CD4-positive, CD25-positive, alpha-beta regulatory T cell (primary cell): ENCODE results near the gene THSD7B. TPM values are rescaled to one million over a fixed set of nuclear protein-coding genes. Genes with fewer than 3 reads are reported as not detected.

Source experiments
- ATAC-seq, 2 donors: fragments of 150-1000 bp; cut with Tn5 transposase; one replicate each; pipeline ENCODE4 v1.10.0; 2021; ENCODE audit warnings: low read depth in 2 of 2, moderate number of reproducible peaks in 2 of 2, moderate library complexity in 1 of 2
- DNase-seq, 3 donors: peaks; one replicate each; pipeline versions ENCODE4 v3.0.0 to v3.0.0-alpha.2; 2012 to 2022; ENCODE audit warnings: mixed read lengths in 1 of 3
- H3K27ac ChIP-seq: one replicate; pipeline ENCODE4 v1.7.0; 2013; ENCODE audit warnings: mild to moderate bottlenecking, low read length; ENCODE audit not compliant: insufficient read depth, poor library complexity, severe bottlenecking
- H3K27me3 ChIP-seq: one replicate; pipeline ENCODE4 v1.7.0; 2013; ENCODE audit warnings: low read length; ENCODE audit not compliant: control insufficient read depth, insufficient read depth
- H3K36me3 ChIP-seq: one replicate; pipeline ENCODE4 v1.7.0; 2013; ENCODE audit warnings: mild to moderate bottlenecking, low read length, moderate library complexity; ENCODE audit not compliant: control insufficient read depth, insufficient read depth
- H3K4me1 ChIP-seq: 2 replicates; pipeline ENCODE4 v1.7.0; 2013; ENCODE audit warnings: mild to moderate bottlenecking, low read length; ENCODE audit not compliant: insufficient read depth, control insufficient read depth, poor library complexity, severe bottlenecking
- H3K4me3 ChIP-seq: one replicate; pipeline ENCODE4 v1.7.0; 2013; ENCODE audit warnings: low read depth, mild to moderate bottlenecking, low read length, moderate library complexity
- H3K9me3 ChIP-seq, 2 experiments: 1 replicate in 1 of 2; 2 replicates in 1 of 2; pipeline ENCODE4 v1.7.0; 2013; ENCODE audit warnings: low read length in 2 of 2, mild to moderate bottlenecking in 1 of 2, moderate library complexity in 1 of 2; ENCODE audit not compliant: control insufficient read depth in 2 of 2
- H3K27ac Mint-ChIP-seq, 3 donors: one replicate each; pipeline ENCODE4 v1.8.0; 2020 to 2022; ENCODE audit warnings: mild to moderate bottlenecking in 3 of 3, mixed read lengths in 3 of 3, moderate library complexity in 2 of 3
- H3K27me3 Mint-ChIP-seq: one replicate; pipeline ENCODE4 v1.8.0; 2022; ENCODE audit warnings: mild to moderate bottlenecking, mixed read lengths
- H3K36me3 Mint-ChIP-seq: one replicate; pipeline ENCODE4 v1.8.0; 2020; ENCODE audit warnings: mixed read lengths
- H3K4me1 Mint-ChIP-seq, 4 donors: one replicate each; pipeline ENCODE4 v1.8.0; 2020 to 2022; ENCODE audit warnings: mixed read lengths in 4 of 4, mild to moderate bottlenecking in 1 of 4
- H3K4me3 Mint-ChIP-seq, 4 donors: one replicate each; pipeline ENCODE4 v1.8.0; 2020 to 2022; ENCODE audit warnings: mild to moderate bottlenecking in 4 of 4, mixed read lengths in 4 of 4, moderate library complexity in 3 of 4
- H3K9me3 Mint-ChIP-seq, 7 donors: one replicate each; pipeline ENCODE4 v1.8.0; 2020 to 2022; ENCODE audit warnings: mixed read lengths in 7 of 7, mild to moderate bottlenecking in 3 of 7, moderate library complexity in 2 of 7
- polyA plus RNA-seq, 4 donors: library from polyadenylated mRNA; unstranded; fragments of 300-500 nt; fragmentation: Illumina TruSeq; gene quantifications; one replicate each; pipeline ENCODE4 v1.2.3, GENCODE V29; 2021
- total RNA-seq: library from RNA; stranded (reverse); gene quantifications from one replicate; pipeline ENCODE4 v1.2.3, GENCODE V29; 2022

Gene THSD7B
- total and polyA plus RNA-seq, 5 donors from 2014 or later: not detected

GRCh38 chr2:137208431-137208891, 443.1 kb downstream of the THSD7B start:
- ATAC-seq (no peak), DNase-seq (no peak)
- H3K9me3 Mint-ChIP-seq: peaks cover 0 to 3% (median 0%) of the 10 kb centered on the region in 7 donors
- Histone ChIP-seq H3K4me1 (no peaks in the 10 kb centered on the region), H3K27ac (no peak overlapping the region), H3K36me3 (no peaks in the 10 kb centered on the region), H3K9me3 (no peaks in the 10 kb centered on the region), H3K27me3 (no peaks in the 10 kb centered on the region), H3K4me3 (no peak overlapping the region)
- H3K27ac Mint-ChIP-seq: no peak overlapping the region
- no peaks in the 10 kb centered on the region for H3K4me1 Mint-ChIP-seq
- no peaks in the 10 kb centered on the region for H3K27me3 Mint-ChIP-seq
- H3K36me3 Mint-ChIP-seq: no peaks in the 10 kb centered on the region
- H3K4me3 Mint-ChIP-seq: no peak overlapping the region

GRCh38 chr2:137210039-137210438, 444.7 kb downstream of the THSD7B start:
- Mint-ChIP-seq H3K27ac (no peak overlapping the region), H3K4me3 (no peak overlapping the region), H3K4me1 (no peaks in the 10 kb centered on the region), H3K36me3 (no peaks in the 10 kb centered on the region), H3K9me3 (peaks cover 0 to 3% (median 0%) of the 10 kb centered on the region in 7 donors), H3K27me3 (no peaks in the 10 kb centered on the region)
- H3K4me1 ChIP-seq: no peaks in the 10 kb centered on the region
- no peaks in the 10 kb centered on the region for H3K36me3 ChIP-seq
- H3K27me3 ChIP-seq: no peaks in the 10 kb centered on the region
- no peak for DNase-seq
- no peaks in the 10 kb centered on the region for H3K9me3 ChIP-seq
- ATAC-seq: no peak
- H3K27ac ChIP-seq: no peak overlapping the region
- H3K4me3 ChIP-seq: no peak overlapping the region

GRCh38 chr2:137211761-137212160, 446.4 kb downstream of the THSD7B start:
- Histone ChIP-seq H3K27ac (no peak overlapping the region), H3K27me3 (no peaks in the 10 kb centered on the region), H3K4me1 (no peaks in the 10 kb centered on the region), H3K4me3 (no peak overlapping the region), H3K36me3 (no peaks in the 10 kb centered on the region), H3K9me3 (no peaks in the 10 kb centered on the region)
- ATAC-seq (no peak), DNase-seq (no peak)
- no peak overlapping the region for H3K27ac Mint-ChIP-seq
- peaks cover 0 to 3% (median 0%) of the 10 kb centered on the region in 7 donors for H3K9me3 Mint-ChIP-seq
- H3K36me3 Mint-ChIP-seq: no peaks in the 10 kb centered on the region
- no peaks in the 10 kb centered on the region for H3K27me3 Mint-ChIP-seq
- H3K4me3 Mint-ChIP-seq: no peak overlapping the region
- H3K4me1 Mint-ChIP-seq: no peaks in the 10 kb centered on the region

GRCh38 chr2:137220438-137220993, 455.2 kb downstream of the THSD7B start:
- Histone ChIP-seq H3K36me3 (no peaks in the 10 kb centered on the region), H3K4me3 (no peak overlapping the region), H3K27ac (no peak overlapping the region), H3K4me1 (no peaks in the 10 kb centered on the region), H3K27me3 (no peaks in the 10 kb centered on the region), H3K9me3 (no peaks in the 10 kb centered on the region)
- Mint-ChIP-seq H3K9me3 (peaks cover 0 to 3% (median 1%) of the 10 kb centered on the region in 7 donors), H3K27ac (no peak overlapping the region), H3K27me3 (no peaks in the 10 kb centered on the region), H3K4me1 (no peaks in the 10 kb centered on the region), H3K36me3 (no peaks in the 10 kb centered on the region), H3K4me3 (no peak overlapping the region)
- DNase-seq (no peak), ATAC-seq (no peak)

DNA sequence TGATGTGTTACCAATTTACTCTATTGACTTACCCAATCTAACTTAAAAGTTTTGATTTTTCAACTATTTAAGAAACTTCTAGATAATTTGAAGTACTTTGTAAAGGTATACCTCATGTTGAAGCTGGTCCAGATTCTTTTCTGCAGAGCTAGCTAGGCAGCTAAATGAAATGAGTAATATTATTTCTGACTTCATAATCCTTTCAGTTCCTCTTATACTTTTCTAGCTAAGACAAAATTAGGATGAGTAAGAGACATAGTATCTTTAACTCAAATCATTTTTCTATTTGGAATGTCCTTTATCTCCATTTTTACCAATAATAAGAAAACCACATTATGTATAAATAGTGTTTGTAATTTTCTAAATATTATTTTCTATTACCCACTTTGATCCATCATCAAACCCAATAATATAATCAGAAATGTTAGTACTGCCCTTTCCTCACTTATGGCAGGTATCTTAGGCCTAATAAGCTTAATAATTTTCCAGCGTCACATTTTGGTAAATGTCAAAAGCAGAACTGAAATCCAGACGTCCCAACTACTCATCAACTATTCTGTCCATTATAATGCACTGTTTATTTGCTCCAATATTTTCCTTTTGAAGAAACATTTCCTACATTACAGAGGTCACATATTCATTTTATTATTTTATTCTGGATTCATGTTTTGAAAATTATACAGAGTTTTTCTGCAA, 456.6 kb downstream of the THSD7B start:
- ATAC-seq (no peak), DNase-seq (no peak)
- Mint-ChIP-seq H3K9me3 (peaks cover 0 to 1% (median 0%) of the 10 kb centered on the region in 7 donors), H3K27ac (no peak overlapping the region), H3K36me3 (no peaks in the 10 kb centered on the region), H3K4me1 (no peaks in the 10 kb centered on the region), H3K27me3 (no peaks in the 10 kb centered on the region), H3K4me3 (no peak overlapping the region)
- no peaks in the 10 kb centered on the region for H3K9me3 ChIP-seq
- H3K4me3 ChIP-seq: no peak overlapping the region
- no peak overlapping the region for H3K27ac ChIP-seq
- H3K27me3 ChIP-seq: no peaks in the 10 kb centered on the region
- no peaks in the 10 kb centered on the region for H3K36me3 ChIP-seq
- no peaks in the 10 kb centered on the region for H3K4me1 ChIP-seq

DNA sequence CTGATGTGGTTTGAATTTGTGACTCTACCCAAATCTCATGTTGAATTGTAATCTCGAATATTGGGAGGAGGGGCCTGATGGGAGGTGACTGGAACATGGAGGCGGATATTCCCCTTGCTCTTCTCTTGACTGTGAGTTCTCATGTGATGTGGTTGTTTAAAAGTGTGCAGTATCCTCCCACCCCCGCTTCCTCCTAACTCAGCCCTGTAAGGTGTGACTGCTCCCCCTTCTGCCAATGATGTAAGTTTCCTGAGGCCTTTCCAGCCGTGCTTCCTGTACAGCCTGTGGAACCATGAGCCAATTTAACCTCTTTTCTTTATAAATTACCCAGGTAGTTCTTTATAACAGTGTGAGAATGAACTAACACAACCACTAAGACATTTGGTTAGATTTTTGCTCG, 458.4 kb downstream of the THSD7B start:
- DNase-seq (no peak), ATAC-seq (no peak)
- H3K27me3 Mint-ChIP-seq: no peaks in the 10 kb centered on the region
- H3K27ac Mint-ChIP-seq: no peak overlapping the region
- Histone ChIP-seq H3K4me3 (no peak overlapping the region), H3K4me1 (no peaks in the 10 kb centered on the region), H3K36me3 (no peaks in the 10 kb centered on the region), H3K27ac (no peak overlapping the region), H3K27me3 (no peaks in the 10 kb centered on the region), H3K9me3 (no peaks in the 10 kb centered on the region)
- no peaks in the 10 kb centered on the region for H3K4me1 Mint-ChIP-seq
- no peak overlapping the region for H3K4me3 Mint-ChIP-seq
- H3K36me3 Mint-ChIP-seq: no peaks in the 10 kb centered on the region
- H3K9me3 Mint-ChIP-seq: peaks cover 0 to 1% (median 0%) of the 10 kb centered on the region in 7 donors

GRCh38 chr2:137228566-137228965, 463.2 kb downstream of the THSD7B start:
- no peak overlapping the region for H3K27ac ChIP-seq
- H3K27ac Mint-ChIP-seq: no peak overlapping the region
- no peaks in the 10 kb centered on the region for H3K4me1 ChIP-seq
- H3K4me3 Mint-ChIP-seq: no peak overlapping the region
- H3K36me3 Mint-ChIP-seq: no peaks in the 10 kb centered on the region
- no peaks in the 10 kb centered on the region for H3K4me1 Mint-ChIP-seq
- no peak for DNase-seq
- no peaks in the 10 kb centered on the region for H3K27me3 ChIP-seq
- no peak overlapping the region for H3K4me3 ChIP-seq
- no peak for ATAC-seq
- H3K9me3 ChIP-seq: no peaks in the 10 kb centered on the region
- no peaks in the 10 kb centered on the region for H3K36me3 ChIP-seq
- H3K27me3 Mint-ChIP-seq: no peaks in the 10 kb centered on the region
- H3K9me3 Mint-ChIP-seq: peaks cover 0 to 5% (median 0%) of the 10 kb centered on the region in 7 donors

- H3K27ac ChIP-seq: no peak overlapping the region
- Mint-ChIP-seq H3K9me3 (peaks cover 0 to 5% (median 0%) of the 10 kb centered on the region in 7 donors), H3K4me3 (no peak overlapping the region), H3K4me1 (no peaks in the 10 kb centered on the region), H3K27me3 (no peaks in the 10 kb centered on the region), H3K36me3 (no peaks in the 10 kb centered on the region), H3K27ac (no peak overlapping the region)
- H3K4me1 ChIP-seq: no peaks in the 10 kb centered on the region
- no peaks in the 10 kb centered on the region for H3K36me3 ChIP-seq
- DNase-seq (no peak), ATAC-seq (no peak)
- H3K9me3 ChIP-seq: no peaks in the 10 kb centered on the region
- H3K4me3 ChIP-seq: no peak overlapping the region
- H3K27me3 ChIP-seq: no peaks in the 10 kb centered on the region
Measured at GRCh38 chr2:137229834-137230233, 464.5 kb downstream of the THSD7B start.
